GM21619 (cell line): ENCODE data around the gene GINS1.

Experiments used
- ATAC-seq: cut with Tn5 transposase; IDR thresholded peaks from one replicate; pipeline ENCODE4 v1.9.1; 2021; ENCODE audit not compliant: unreplicated experiment

The GINS1 gene

DNA sequence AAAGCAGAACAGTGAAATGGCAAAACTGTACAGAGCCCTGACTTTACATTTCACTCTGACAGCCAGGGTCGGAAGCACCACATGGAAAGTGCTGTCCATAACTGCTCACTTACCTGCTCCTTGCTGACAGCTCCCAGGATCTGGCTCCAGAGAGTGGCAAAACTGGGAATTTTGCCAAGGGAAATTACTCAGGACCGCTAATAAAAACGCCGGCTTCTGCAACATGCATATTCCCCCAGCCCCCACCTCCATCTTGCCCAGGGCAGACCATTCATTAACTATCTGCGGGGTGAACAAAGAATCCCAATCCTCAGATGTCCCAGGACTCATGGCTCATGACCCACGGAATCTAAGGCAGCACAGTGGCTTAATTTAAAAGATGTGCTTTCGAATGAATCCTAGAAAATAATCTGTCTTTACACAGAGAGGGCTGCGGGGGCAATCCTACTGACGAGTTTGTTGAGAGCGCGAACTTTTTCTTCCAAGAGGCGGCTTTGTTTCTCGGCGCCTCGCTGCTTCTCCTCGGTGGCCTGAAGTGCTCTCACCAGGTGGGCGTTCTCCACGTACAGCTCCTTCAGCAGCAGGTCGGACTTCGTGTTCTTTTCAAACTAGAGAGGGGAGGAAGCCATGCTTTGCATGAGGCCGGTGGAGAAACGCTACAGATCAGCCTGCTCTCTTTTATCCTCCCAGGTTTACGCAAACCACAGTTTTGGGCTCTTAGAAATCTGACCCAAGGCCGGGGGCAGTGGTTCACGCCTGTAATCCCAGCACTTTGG, 45.8 kb downstream of the GINS1 start:
- no peak for ATAC-seq

DNA sequence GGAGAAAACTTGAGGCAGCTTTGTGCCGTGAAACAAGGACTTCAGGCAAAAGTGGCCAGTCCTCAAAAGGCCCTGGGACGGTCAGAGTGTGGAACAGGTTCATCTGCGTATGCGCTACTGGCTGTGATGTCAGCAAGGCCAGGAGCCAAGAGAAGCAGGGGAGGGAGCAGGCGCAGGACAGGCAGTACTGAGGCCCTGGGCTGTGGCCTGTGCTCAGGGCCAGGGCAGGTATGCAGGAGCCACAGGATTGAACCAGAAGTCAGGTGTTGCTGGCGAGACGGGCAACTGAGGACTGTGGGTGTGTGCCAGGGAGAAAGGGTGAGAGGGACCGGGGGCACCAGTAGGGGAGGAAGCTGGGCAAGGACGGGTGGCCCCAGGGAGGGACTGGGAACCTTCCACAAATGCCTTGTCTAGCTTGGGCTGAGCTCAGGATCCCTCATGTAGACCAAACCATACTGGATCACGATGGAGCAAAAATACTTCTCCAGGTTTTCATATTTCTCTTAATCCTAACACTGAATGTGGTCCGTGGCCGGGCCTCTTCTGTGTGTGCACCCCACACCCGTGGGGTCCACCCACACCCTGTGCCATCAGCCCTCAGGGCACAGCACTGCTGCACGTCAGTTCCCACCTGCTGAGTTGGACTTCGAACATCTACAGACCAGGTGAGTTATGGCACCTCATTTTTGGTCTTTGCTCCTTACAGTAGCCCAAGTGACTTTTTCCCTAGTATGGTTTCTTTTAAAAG, 46.9 kb downstream of the GINS1 start:
- ATAC-seq, result no peak

DNA sequence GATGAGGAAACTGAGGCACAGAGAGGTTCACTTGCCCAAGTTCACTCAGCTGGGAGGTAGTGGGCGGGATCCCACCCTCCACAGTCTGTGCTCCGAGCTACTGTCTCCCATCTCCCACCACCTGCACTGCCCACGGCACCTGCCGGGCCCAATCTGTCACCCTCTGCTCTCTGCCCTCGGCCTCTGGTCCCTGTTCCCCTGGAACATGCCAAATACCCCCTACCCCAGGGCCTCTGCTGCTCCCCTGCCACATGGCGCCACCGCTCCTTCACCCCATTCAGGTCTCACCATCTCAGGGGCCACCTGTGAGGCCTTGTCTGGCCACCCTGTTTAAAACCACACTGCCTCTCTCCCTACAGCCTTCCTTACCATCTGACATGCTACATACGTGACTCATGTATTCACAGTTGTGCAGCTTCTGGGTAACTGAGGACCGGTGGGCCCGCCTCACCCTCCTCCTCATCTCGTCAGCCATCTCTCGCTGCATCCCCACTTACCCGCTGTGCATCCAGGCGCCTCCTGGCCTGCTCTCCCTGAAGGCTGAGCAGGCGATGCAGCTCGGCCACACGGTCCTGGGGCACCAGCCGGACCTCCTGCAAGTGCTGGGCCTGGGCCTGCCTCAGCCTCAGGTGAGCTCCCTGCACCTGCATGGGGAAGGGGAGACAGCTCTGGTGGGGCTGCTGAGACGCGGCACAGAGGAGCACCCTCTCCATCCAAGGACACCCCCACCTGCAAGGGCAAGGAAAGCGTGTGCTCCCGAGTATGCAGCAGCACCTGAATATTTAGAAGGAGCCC, 50.6 kb downstream of the GINS1 start:
- ATAC-seq, result no peak

DNA sequence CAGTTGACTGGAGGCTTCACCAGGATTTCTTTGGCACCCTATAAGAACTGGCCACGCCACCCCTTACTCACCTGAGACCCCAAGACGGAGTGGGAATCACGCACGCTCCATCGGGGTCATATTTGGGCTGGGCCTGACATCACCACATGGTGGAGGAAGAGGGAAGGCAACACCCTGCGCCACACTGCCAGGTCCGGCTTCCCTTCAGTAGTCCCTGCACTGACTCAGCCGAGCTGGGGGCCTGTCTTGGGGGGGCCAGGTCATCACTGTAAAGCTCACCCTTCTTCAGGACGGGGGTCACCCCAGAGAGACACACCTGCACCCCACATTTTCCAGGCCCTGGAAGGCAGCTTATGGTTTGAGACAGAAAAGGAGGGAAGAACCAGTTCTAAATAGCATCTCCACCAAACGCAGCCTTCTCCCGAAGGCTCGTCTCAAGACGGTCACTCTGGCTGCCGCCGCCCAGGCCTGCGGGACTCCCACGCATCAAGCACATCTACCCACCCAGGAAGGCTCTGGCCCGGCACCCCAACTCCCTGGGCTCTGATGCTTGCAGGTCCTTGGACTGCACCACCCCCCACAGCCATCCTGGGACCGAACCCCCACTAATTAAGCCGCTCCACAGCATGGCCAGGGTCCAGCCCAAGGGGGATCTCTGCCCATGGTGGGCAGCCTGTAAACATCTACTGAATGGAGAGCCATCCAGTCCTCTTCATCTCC, 51.8 kb downstream of the GINS1 start:
- no peak for ATAC-seq

DNA sequence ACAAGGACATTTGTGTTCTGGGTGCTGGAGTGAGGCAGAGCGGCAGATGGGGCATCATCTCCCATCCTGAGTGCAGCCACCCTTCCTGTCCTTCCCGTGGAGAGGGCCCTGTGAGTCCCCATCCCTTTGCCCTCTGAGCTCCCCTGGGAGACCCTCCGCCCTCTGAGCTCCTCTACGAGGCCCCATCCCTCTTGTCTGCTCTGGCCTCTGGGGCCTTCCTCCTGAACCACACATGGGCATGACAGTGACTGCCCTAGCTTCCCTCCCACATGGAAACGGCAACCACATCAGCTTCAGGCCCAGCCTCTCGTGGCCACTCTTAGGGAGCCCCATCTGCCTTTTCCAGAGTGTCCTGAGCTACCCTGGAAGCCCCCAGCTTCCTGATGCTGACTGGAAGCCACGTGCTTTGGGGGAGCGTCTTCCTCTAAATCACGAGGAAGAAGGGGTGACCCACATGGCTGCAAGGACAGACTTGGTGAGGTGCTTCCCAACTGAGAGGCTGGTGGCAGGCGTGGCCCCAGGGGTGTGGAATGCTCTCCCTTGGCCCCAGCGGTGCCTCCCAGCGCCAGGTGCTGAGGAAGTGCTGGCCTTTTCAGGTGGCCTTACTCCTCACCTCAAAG, 52.6 kb downstream of the GINS1 start:
- ATAC-seq, result no peak

GRCh38 chr20:25460566-25461280, 53.2 kb downstream of the GINS1 start:
- ATAC-seq, result no peak

DNA sequence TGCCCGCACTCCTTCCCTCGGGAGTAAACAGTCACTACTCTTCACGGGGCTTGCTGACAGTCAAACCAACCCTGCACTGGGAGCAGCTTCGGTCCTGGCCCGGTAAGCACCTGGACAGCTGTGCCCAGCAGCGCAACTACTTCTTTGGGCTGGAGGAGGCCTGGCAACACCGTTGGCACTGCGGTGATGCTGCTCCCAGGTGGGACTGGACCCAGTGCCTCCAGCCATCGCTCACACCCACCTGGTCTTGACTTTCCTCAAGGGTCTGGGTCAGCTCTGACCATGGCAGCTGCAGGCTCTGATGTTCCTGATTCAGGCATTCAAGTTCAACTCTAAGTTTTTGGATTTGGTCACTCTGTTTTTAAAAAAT, 53.8 kb downstream of the GINS1 start:
- ATAC-seq, result no peak

GRCh38 chr20:25461786-25462545, 54.5 kb downstream of the GINS1 start:
- no peak for ATAC-seq

DNA sequence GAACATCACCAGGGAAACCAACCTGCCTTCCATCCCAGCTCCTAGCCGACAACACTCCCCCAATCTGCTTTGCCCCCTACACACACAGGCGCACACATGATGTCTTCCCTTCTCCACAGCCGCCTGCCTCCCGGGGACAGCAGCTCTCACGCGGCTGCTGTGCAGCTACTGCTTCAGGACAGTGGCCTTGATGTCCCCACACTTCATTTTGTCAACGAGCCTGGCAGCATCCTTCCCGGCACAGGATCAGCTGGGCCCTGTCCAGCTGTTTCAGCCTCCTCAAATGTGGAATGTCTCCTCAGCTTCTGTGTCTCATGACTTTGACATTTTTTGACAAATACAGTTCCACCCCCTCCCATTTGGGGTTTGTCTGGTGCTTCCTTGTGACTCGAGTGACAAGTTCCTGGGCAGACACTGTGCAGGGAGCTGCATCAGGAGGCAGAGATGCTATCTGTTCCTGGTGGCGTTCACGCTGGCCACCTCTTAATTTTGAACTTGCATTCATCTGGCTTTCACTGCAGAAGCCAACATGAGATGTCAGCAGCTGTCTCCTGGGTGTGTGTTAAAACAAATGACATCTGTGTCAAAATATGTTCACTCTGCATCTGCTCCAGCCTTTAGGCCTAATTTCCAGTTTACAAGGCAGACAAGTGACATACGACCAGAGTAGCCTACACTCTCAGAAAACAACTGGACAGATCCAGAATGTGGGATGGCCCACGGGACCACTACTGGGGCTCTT, 57.2 kb downstream of the GINS1 start:
- ATAC-seq, result no peak

DNA sequence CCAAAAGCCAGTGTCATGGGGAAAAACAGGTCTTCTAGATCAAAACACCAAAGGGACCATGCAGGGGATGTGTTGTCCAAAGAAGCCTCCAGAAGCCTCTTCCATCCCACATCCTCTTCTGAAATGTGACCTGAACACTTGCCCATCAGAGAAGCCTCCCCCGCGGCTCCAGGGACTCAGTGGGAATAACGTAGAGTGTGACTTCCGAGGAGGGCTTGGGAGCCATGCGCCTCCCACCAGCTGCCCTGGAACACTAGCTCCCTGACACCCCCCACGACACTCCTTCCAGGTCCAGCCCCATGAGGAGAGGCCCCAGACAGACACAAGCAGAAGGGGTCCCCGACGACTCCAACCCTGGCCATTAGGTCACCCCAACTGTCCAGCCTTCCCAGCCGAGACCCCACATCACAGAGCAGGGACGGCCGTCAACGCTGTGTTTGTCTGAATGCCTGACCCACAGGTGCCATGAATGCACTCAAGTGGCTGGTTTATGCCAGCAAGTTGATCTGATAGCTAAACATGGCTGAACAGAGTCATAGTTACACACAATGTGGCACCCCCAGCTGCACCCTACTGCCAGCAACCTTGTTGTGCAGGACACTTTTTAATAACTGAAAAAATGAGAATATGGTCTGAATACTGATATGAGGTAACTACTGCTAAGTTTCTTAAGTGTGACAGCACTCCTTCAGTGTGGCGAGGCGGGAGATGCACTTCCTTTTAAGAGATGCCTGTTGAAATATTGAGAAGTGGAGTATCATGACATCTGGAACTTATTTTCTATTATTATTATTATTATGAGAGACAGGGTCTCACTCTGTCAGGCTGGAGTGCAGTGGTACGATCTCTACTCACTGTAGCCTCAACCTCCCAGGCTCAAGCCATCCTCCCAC, 58.0 kb downstream of the GINS1 start:
- no peak for ATAC-seq

DNA sequence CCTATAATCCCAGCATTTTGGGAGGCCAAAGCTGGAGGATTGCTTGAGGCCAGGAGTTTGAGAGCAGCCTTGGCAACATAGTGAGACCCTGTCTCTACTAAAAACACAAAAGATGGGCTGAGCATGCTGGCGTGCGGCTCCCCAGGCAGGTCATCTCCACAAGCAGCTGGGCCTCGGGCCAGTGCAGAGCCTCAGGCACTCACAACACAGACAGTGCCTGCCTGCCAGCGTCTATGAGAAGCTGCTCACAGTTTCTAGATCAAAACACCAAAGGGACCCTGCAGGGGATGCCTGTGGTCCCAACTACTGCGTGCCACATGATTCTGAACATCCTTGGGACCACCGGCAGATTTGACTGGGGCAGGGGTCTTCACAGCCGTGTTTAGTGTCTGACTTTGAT, 59.4 kb downstream of the GINS1 start:
- no peak for ATAC-seq

- no peak for ATAC-seq
Measured at GRCh38 chr20:25467441-25467840, 60.0 kb downstream of the GINS1 start.

- ATAC-seq, result no peak
Measured at GRCh38 chr20:25468126-25469075, 60.9 kb downstream of the GINS1 start.

GRCh38 chr20:25469558-25469957, 62.1 kb downstream of the GINS1 start:
- ATAC-seq, result no peak

GRCh38 chr20:25470045-25470444, 62.6 kb downstream of the GINS1 start:
- peak; percentile 66 for ATAC-seq

GRCh38 chr20:25471020-25471419, 63.5 kb downstream of the GINS1 start:
- ATAC-seq, result no peak
